DND-41 (cell line): ENCODE data around the gene SMAGP.

Source experiments
- ATAC-seq: fragments of 200-7000 bp; cut with Tn5 transposase; 3 replicates; pipeline ENCODE4 v1.9.1; 2021; ENCODE audit warnings: low read depth; ENCODE audit not compliant: insufficient read depth
- DNase-seq: peaks from one replicate; pipeline ENCODE4 v3.0.0-alpha.2; 2020
- H2AFZ ChIP-seq: 2 replicates; pipeline ENCODE4 v1.6.0; 2012; ENCODE audit warnings: low read depth, low read length
- H3K27ac ChIP-seq: 2 replicates; pipeline ENCODE4 v1.5.1; 2012; ENCODE audit warnings: low read length, inconsistent platforms
- H3K27me3 ChIP-seq: fragments of 200-600 bp; sonication (generic); 2 replicates; pipeline ENCODE4 v1.6.0; 2012; ENCODE audit warnings: low read length, mild to moderate bottlenecking, inconsistent platforms; ENCODE audit not compliant: insufficient read depth, poor library complexity
- H3K36me3 ChIP-seq: 2 replicates; pipeline ENCODE4 v1.5.1; 2012; ENCODE audit warnings: low read length, inconsistent platforms; ENCODE audit not compliant: insufficient read depth
- H3K4me1 ChIP-seq: 2 replicates; pipeline ENCODE4 v1.5.1; 2012; ENCODE audit warnings: mild to moderate bottlenecking, low read length; ENCODE audit not compliant: insufficient read depth
- H3K4me2 ChIP-seq: 2 replicates; pipeline ENCODE4 v1.6.0; 2012; ENCODE audit warnings: mild to moderate bottlenecking, moderate library complexity, low read length, inconsistent platforms; ENCODE audit not compliant: insufficient read depth
- H3K4me3 ChIP-seq, 2 experiments: fragments of 200-600 bp in 1 of 2; shearing (Covaris generic) in 1 of 2; 2 replicates each; pipeline ENCODE4 v1.5.1; 2012 to 2016; ENCODE audit warnings: inconsistent platforms in 2 of 2, low read length in 2 of 2, mild to moderate bottlenecking in 2 of 2, low read depth in 1 of 2, moderate library complexity in 1 of 2
- H3K79me2 ChIP-seq: 2 replicates; pipeline ENCODE4 v1.6.0; 2012; ENCODE audit warnings: low read length, inconsistent platforms; ENCODE audit not compliant: insufficient read depth
- H3K9ac ChIP-seq: 2 replicates; pipeline ENCODE4 v1.6.0; 2012; ENCODE audit warnings: low read depth, mild to moderate bottlenecking, inconsistent platforms, low read length, moderate library complexity
- H3K9me3 ChIP-seq: 2 replicates; pipeline ENCODE4 v1.5.1; 2012; ENCODE audit warnings: low read length, moderate library complexity, mild to moderate bottlenecking, inconsistent platforms; ENCODE audit not compliant: insufficient read depth, severe bottlenecking
- H4K20me1 ChIP-seq: 2 replicates; pipeline ENCODE4 v1.6.0; 2012; ENCODE audit warnings: low read length; ENCODE audit not compliant: insufficient read depth
- CTCF ChIP-seq: IDR thresholded peaks from 2 replicates; pipeline ENCODE4 v1.5.1; 2012; ENCODE audit warnings: borderline replicate concordance, low read length, moderate library complexity, mild to moderate bottlenecking; ENCODE audit not compliant: poor library complexity, severe bottlenecking; ENCODE audit errors: extremely low read depth
- EZH2 ChIP-seq: IDR thresholded peaks from 3 replicates; pipeline ENCODE4 v1.6.1; 2012; ENCODE audit warnings: borderline replicate concordance, low read depth, mild to moderate bottlenecking, moderate library complexity, low read length, inconsistent platforms; ENCODE audit not compliant: severe bottlenecking

Gene SMAGP

GRCh38 chr12:51217133-51217967 lies 52.9 kb downstream of the SMAGP start:
- Histone ChIP-seq H2AFZ (peak overlapping the region; percentile 80), H3K4me2 (peak overlapping the region; percentile 94), H3K27me3 (peaks cover 2% of the 10 kb centered on the region), H3K9me3 (no peaks in the 10 kb centered on the region), H3K4me3 (peak overlapping the region; percentile 34 to 66), H3K4me1 (peaks cover 18% of the 10 kb centered on the region), H3K79me2 (no peaks in the 10 kb centered on the region), H3K36me3 (no peaks in the 10 kb centered on the region), H3K27ac (no peak overlapping the region), H4K20me1 (no peaks in the 10 kb centered on the region), H3K9ac (peak overlapping the region; percentile 63)
- TF ChIP-seq CTCF (no peak), EZH2 (no peak)
- DNase-seq = peak; percentile 33
- peak; percentile 50 for ATAC-seq

- no peaks in the 10 kb centered on the region for H3K36me3 ChIP-seq
- H3K27me3 ChIP-seq = peaks cover 2% of the 10 kb centered on the region
- TF ChIP-seq CTCF = no peak
- TF ChIP-seq EZH2 = no peak
- H3K9me3 ChIP-seq = no peaks in the 10 kb centered on the region
- no peak overlapping the region for H2AFZ ChIP-seq
- H3K27ac ChIP-seq = no peak overlapping the region
- no peak for ATAC-seq
- DNase-seq = no peak
- no peaks in the 10 kb centered on the region for H3K79me2 ChIP-seq
- no peak overlapping the region for H3K4me3 ChIP-seq
- no peaks in the 10 kb centered on the region for H4K20me1 ChIP-seq
- H3K4me2 ChIP-seq = no peak overlapping the region; the same call in 1 of the 2 replicates
- H3K9ac ChIP-seq = no peak overlapping the region
- peaks cover 18% of the 10 kb centered on the region for H3K4me1 ChIP-seq
Observed at GRCh38 chr12:51216642-51217041, 53.6 kb downstream of the SMAGP start.

GRCh38 chr12:51214895-51215294 lies 55.3 kb downstream of the SMAGP start:
- Histone ChIP-seq H3K4me2 (no peak overlapping the region), H3K9me3 (no peaks in the 10 kb centered on the region), H2AFZ (no peak overlapping the region), H4K20me1 (no peaks in the 10 kb centered on the region), H3K4me1 (peaks cover 18% of the 10 kb centered on the region), H3K79me2 (no peaks in the 10 kb centered on the region), H3K4me3 (no peak overlapping the region), H3K27me3 (peaks cover 2% of the 10 kb centered on the region), H3K9ac (no peak overlapping the region), H3K27ac (no peak overlapping the region), H3K36me3 (no peaks in the 10 kb centered on the region)
- DNase-seq (no peak), ATAC-seq (no peak)
- no peak for TF ChIP-seq EZH2
- TF ChIP-seq CTCF = no peak
